HPDE6-E6E7 (cell line): Measurements from ENCODE around the gene RNF41.
A peak's percentile ranks its signal among the peaks of the same experiment; 100 is the strongest.
"Not testable (repeated sequence)": the region's sequence is repeated elsewhere in the genome, so short reads cannot be mapped to it uniquely, and the experiment has no call there.

ENCODE experiments used
- DNase-seq: peaks from one replicate; pipeline ENCODE4 v3.0.0; 2011; ENCODE audit warnings: missing footprints; ENCODE audit errors: extremely low spot score

Gene RNF41

DNA sequence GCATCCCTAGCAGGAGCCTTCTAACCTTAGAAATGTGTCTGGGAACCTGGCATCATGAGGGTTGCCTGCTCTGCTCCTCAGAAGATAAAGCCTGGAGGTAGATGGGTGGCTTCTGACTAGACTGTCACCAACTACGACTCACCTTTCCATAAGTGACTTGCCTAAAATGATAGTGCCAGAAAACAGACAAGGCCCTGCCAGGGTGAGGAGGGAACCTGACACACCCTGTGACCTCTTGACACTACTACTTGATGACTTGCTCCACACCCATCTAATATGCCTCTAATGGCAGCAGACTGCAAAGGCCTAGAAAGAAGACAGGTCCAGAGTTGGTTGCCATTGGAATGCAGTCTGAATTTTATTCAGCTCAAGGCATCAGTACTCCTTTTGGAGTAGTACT lies 9.4 kb downstream of the RNF41 start:
- DNase-seq: no peak

DNA sequence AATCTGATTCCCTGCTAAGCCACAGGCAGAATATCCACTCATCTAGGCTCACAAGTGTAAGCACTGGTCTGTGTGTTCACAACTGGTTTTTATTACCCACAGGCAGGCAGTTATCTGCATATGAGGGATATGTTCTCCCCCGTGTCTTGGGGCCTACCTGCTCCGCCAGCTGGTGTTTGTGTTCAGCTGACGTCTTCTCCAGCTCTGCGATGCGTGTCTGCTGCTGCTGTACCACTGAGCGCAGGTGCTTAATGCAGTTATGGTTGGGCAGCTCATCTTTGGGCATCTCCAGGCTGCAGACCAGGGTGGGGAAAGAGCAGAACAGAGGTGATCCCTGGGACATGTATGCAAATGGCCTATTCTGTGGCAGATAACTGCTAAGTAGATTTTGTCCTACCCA lies 13.7 kb downstream of the RNF41 start:
- no peak for DNase-seq

DNA sequence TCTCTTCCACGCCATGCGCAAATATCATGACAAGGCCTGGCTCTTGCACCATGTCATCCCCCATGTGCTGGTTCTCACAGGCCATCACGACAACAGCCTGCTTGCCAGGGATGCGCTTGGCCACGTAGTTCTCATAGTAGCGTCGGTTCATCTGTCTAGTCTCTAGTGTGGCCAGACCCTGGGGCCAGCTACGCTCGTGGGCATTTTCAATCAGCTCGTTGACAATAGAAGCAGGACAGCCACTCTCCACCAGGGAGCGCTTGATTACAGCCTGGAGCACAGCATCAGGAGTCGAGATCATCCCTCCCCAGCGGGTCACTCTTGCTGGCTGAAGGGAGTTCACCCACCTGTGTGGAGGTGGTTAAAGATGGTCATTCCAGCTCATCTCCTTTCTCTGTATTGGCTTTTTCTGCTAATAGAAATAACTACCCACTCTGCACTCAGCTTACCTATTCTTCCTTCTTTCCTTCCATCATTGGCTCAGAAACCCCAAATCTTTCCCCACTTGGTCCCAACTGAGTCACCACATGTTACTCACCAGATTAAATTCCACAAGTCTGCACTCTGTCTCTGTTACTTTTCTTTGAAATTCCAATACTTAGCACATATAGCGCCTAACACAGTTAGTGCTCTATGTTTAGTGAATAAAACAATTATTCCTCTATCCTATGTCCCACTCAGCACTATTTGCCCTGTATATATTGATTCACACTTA lies 15.1 kb downstream of the RNF41 start:
- DNase-seq: no peak

DNA sequence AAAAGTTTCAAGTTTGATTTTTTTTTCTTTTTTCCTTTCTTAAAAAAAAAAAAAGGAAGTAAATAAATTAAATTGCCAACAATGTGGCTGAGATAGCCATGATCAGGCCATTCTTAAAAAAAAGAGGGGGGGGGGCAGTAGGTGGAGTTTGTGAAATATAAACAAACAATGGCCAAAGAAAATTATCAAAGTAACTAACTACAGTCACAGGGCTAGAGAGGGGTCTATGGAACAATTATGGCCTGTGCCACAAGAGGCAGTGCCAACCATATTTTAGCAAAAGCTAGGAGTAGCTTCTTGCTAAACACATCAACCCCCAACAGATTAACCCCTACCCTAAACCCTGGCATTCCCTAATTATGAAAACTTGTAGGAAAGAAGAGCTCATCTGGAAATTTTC lies 16.3 kb downstream of the RNF41 start:
- DNase-seq: no peak

DNA sequence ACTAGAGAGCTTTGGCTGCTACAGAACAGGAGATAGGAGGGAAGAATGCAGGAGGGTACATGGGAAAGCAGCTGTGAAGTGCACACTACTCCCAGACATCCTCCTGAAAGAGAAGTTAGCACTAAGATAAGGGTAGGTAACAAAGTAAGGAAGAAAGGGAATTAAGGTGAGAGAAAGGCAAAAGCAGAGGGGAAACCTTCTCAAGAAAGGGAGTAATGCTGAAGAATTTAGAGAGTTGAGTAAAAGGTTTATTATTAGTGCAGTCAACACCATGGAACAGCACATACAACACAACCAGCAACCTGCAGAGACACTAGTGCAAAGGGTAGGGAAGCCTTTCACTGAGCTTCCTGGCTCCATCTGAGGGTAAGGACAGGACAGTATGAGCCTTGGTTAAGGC lies 17.4 kb downstream of the RNF41 start:
- no peak for DNase-seq

DNA sequence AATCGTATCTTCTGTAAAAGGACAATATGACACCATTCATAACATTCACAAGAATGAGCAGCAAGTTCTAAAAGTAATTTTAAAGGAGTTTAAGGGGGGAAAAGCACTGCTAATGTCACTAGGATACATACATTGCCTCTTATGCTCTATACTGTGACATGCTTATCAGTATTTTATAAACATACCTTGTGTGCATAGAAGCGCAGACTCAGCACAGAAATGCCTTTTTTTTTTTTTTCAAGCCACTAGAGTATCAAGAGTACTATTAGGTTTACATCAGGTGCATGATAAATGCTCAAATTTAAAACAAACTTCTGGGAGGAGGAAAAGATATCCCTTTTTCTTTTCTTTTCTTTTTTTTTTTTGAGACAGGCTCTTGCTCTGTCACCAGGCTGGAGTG lies 18.9 kb downstream of the RNF41 start:
- no peak for DNase-seq

DNA sequence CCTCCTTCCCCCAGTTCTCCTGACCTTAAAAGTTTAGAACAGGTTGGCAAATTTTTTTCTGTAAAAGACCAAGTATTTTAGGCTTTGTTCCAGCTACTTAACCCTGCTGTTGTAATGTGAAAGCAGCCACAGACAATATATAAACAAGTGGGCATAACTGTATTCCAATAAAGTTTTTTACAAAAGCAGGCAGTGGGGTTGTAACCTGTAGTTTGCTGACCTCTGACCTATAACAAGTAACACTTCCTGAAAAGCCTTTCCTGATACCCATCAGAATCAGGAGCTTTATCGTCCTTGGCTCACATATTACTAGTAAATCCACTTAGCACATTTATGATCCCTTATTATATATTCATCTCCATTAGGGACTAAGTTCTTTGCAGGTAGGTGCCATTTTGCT lies 19.4 kb downstream of the RNF41 start:
- DNase-seq: no peak

DNA sequence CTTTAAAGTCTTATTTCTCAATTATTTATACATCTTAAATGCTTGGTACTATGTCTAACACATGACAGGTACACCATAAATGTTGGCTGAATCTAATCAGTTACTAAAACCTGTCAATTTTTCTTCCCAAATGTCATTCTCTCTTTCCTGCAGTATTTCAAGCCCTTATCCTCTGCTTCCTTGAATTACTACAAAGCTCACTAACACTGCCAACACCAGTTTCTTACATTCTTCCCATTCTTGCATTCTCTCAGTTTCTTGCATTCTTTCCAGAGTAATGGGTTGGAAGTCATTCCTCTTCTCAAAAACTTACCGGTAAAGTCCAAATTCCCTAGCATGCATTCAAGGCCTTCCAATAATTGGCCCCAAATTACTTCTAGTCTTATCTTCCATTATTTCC lies 22.9 kb downstream of the RNF41 start:
- no peak for DNase-seq

DNA sequence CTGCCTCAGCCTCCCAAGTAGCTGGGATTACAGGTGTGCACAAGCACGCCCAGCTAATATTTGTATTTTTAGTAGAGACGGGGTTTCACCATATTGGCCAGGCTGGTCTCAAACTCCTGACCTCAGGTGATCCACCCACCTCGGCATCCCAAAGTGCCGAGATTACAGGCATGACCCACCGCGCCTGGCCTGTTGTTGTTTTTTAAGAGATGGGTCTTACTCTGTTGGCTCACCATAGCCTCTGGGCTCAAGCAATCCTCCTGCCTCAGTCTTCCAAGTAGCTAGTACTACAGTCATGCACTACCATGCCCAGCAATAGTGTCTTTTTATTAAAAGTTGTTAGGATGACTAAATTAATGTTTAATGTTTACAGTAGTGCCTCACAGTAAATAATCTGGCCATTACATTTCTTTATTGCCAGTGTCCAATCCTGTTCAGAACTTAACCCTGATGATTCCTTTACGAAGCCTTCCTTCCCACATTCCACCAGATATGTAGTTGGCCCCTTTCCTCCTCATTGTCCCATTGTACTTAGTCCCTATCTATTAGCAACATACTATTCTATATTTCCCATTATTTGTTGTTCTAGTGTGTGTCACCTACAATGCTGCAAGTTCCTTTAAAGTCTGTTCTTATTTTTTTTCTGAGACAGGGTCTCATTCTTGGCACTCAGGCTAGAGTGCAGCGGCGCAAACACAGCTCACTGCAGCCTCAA lies 23.6 kb downstream of the RNF41 start:
- DNase-seq: no peak

DNA sequence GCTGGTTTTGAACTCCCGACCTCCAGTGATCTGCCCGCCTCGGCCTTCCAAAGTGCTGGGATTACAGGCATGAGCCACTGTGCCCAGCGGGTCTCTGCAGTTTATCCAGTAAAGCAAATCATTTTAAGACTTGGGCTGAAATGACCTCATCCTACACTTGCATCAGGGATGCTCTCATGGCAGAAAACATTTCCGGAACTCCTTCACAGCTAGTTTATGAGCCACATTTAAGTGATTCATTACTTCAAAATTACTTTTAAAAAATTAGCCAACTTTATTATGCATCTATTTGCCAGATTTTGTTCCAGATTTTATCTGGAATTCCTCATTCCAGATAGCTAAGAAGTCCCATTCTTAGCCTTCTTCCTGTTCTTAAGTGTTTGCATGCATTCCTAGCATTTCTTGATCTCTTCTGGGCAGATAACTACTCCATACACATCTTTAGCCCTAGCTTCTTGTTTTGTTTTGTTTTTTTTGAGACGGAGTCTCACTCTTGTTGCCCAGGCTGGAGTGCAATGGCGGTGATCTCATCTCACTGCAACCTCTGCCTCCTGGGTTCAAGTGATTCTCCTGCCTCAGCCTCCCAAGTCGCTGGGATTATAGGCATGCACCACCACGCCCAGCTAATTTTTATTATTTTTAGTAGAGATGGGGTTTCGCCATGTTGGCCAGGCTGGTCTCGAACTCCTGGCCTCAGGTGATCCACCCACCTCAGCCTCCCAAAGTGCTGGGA lies 24.7 kb downstream of the RNF41 start:
- DNase-seq: not testable (repeated sequence)

DNA sequence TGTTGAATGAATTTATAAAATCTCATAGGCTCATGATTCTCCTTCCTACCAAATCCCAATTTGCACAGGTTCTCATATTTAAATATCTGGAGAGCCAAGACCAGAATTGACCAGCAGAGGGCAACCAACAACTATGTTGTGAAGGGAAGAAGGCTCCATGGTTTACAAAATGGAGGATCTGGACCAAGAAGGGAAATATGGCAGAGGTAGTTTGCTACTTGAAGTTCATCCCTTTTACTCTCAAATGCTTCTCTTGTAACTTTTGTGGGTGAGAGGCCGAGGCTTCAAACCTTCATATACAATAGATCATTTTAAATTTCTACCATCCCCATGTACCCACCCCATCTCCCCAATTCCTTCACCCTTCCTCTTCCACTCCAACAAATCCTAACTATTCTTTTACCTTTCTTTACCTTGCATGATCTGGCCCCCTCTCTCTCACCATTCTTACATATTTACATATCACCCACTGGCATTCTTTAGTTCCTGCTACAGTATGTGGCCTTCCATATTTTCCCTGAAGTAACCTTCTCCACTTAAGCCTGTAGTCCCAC lies 28.6 kb downstream of the RNF41 start:
- peak; percentile 54 for DNase-seq

DNA sequence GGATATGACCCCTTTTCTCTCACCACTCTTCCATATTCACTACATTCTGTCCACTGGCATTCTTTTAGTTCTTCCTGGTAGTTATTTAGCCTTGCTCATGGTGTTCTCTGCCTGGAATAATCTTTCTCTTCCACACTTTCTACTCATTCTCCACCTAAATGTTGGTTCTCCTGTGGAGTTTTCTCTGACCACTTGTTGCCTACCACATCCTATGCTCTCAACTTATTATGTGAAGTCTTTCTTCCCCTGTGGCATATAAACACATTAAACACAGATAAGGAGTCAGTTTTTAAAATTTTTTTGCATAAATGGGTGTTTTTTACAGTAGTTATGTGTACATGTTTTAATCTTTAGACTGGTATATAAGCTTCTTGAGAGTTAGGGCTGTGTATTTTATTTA lies 29.1 kb downstream of the RNF41 start:
- DNase-seq: no peak

DNA sequence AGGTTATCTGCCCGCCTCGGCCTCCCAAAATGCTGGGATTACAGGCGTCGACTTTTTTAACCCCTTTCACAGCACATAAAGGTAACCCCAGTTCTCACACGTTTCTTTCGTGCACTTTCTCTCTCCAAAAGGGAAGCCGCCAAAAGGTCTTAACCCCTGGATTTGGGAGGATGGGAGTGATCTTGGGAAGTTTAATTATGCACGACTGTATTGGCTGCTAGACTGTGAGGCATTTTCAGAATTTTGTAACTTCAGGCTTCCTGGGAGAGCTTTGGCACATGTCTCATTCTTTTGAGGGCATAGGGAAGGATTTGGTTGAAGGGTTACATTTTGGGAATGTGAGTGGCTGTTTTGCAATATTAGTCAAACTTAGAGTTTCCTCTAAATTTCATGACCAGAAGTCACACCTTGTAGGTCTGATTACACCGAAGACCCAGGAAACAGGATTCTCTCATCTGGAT lies 31.0 kb downstream of the RNF41 start:
- no peak for DNase-seq

DNA sequence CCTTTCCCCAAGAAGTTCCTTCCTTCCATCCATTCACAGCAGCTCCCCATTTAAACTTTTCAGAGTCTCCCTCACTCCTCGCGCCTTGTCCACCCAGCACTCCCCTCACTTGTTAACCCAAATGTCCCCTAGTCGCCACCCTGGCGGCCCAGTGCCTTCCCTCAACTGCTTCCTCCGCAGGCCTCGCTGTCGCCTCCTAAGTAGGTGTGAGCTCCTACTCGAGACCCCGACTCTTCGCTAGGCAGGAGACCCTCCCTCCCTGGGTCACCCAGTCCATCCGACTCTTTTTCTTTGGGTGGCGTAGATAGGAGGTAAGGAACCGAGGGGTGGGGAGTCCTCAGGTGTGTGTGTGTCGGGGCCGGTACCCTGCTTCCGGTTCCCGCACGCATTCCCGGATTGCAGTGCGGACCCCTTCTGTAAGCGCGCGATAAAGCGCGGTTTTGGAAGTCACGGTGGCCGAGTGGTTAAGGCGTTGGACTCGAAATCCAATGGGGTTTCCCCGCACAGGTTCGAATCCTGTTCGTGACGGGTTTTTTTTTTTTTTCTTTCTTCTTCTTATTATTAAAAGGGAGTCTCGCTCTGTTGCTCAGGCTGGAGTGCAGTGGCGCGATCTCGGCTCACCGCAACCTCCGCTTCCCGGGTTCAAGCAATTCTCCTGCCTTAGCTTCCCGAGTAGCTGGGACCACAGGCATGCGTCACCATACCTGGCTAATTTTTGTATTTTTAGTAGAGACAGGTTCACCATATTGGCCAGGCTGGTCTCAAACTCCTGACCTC lies 31.6 kb downstream of the RNF41 start:
- peak; percentile 73 for DNase-seq

DNA sequence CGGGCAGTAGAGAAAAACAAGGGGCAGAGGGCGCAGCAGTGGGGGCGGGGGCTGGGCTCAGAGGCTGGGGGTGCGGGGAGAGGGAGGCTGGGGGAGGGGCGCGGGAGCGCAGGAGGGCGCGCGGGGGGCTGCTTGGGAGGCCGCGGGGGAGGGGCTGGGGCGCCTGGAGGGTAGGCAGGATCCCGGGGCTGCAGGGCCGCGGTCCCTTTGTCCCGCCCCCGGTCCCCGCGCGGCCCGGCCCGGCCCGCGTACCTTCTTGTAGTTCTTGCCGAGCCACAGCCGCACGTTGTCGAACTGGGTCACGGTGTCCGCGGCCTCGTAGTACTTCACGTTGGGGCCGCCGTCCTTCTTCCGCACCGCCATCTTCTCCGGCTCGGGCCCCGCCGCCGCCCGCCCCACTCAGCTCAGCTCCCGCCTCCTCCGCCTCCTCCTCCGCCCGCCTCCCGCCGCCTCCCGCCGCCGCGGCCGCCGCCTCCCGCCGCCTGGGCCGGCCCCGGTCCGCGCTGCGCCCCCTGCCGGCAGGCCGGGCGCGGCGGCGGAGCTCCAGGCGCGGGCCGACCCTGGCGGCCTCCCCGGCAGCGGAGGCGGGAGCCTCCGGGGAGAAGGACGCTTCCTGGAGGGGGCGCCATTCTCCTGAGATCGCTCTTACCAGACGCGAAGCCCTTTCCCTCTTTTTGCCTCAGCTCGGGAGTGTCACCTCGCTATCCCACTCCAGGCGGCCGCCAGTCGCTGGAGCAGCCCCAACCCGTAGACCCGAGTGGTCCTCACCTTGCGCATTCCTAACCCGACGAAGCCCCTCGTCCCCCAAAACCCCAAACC lies 32.4 kb downstream of the RNF41 start, which contains the start of gene SMARCC2:
TSS of gene SMARCC2 (minus strand) at position 385 of the 819 bp plus-strand sequence. CDS start at position 363, 22 bp downstream.
- peak; percentile 83 for DNase-seq

DNA sequence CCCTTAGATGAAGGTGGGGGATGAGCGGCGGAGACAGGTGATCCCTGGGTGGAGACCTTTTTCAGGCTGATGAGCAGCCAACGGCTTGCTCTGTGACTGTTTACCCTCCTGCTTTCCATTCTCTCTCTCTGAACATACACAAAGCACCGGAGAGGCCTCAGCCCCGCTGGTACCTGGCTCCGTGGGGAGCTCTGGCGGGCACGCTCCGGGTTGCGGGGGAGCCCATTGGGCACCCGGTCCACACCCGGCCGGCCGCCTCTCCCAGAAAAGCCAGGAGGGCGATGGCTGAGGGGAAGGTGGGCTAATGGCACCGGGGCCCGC lies 33.0 kb downstream of the RNF41 start:
- no peak for DNase-seq

DNA sequence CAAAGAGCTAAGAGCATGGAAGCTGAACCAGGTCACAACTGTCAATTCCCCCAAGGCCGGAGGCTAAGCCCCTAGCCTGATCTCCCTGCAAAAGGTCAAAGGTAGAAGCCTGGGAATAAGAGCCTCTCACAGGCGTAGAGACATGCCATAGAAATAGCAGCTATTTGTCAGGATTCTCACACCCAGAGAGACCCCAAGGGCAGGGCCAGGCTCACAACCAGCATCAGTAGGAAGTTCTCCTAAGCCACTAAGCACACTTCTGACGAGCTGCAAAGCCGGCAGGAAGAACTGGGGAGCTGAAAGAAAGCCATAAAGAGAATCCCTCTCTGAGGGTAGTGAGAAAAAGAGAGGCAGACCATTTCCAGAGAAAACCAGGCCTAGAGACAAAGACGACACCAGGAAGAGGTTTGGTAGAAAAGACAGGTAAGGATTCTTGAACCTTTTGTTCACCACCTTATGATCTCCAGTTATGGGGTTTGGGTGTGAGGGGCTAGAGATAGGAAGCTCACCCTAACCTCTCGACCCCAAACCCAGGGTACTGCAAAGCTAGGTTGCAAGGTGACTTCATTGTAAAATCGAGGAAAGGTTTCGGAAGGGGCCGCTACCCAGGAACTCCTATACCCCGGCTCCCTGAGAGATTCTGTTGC lies 33.5 kb downstream of the RNF41 start:
- DNase-seq: no peak

DNA sequence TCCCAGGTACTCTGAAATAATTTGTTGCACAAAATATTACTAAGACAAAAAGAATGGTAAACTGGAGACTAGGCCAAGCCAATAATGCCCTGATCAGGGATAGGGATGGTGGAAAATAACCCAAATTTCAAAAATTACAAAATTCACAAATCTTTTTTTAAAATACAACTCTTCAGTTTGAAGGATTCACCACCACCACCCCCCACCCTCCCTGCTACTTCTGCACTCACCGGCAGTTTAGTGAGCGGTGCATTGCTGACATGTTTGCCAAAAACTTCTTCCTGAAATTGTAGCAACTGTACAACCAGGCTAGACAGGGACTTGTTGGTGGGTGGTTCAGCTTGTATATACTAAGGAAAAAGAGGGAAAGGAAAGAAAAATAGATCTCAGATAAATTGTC lies 34.8 kb downstream of the RNF41 start:
- DNase-seq: no peak

DNA sequence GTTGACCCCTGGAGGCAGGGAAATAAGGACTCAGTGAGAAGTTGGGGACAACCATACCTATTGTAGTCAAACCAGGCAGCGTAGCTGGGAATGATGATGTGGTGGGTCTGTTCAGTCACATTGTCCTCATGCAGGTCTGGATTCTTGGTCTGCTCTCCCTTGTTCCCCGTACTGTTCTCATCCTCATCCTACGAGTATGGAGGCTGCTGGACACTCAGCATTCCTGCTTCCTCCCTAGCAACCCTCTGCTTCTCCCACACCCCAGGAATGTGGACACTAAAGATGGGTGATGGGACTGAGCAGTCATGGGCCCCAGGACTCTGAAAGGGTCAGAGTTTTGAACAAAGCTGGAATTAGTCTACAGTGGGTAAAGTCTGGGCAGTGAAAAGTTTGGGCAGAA lies 43.4 kb downstream of the RNF41 start:
- DNase-seq: no peak

DNA sequence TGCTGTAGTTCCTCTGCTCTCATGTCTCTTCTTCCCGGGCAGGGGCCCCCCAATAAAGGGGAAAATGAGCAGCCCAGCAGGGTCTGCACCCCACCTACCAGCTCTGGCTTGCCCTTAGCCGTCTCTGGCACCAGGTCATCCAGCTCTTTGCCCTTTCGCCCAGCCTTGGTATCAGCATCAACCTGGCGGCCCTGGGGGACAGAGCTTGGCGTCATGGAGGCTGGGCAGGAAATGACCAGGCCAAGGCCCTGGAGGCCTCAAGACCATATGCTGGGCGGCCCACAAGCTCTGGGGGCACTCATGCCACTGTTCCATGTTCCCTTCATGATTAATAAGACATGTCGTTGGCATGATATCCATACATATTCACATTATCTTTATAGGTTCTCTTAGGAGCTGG lies 48.9 kb downstream of the RNF41 start:
- DNase-seq: no peak
